Measurements from ENCODE around the gene HDAC2. TPM values are rescaled to one million over a fixed set of nuclear protein-coding genes. Genes with fewer than 3 reads are reported as not detected.

HDAC2 gene
- total RNA-seq, 1 experiment from 2014 or later = 206 TPM

GRCh38 chr6:113939825-113940224, 31.1 kb downstream of the HDAC2 start:
- ATAC-seq (no peak), DNase-seq (ENCODE audit: low read depth, low spot score) (no peak)
- CTCF ChIA-PET = no interaction called here
- BruUV-seq (replicated peaks) = no TSS peak
- TF ChIP-seq POLR2AphosphoS5 (IDR thresholded peaks at IDR 0.05; ENCODE audit: low read depth, low read length) = no peak
- TF ChIP-seq TCF7L2 (IDR thresholded peaks at IDR 0.05; ENCODE audit: low read depth, low read length) = no peak
- no peak for TF ChIP-seq CTCF (IDR thresholded peaks at IDR 0.05)
- TF ChIP-seq SIN3A (IDR thresholded peaks at IDR 0.05; ENCODE audit: borderline replicate concordance, insufficient read depth, low read depth, low read length) = no peak
- TF ChIP-seq, protein P1, sequence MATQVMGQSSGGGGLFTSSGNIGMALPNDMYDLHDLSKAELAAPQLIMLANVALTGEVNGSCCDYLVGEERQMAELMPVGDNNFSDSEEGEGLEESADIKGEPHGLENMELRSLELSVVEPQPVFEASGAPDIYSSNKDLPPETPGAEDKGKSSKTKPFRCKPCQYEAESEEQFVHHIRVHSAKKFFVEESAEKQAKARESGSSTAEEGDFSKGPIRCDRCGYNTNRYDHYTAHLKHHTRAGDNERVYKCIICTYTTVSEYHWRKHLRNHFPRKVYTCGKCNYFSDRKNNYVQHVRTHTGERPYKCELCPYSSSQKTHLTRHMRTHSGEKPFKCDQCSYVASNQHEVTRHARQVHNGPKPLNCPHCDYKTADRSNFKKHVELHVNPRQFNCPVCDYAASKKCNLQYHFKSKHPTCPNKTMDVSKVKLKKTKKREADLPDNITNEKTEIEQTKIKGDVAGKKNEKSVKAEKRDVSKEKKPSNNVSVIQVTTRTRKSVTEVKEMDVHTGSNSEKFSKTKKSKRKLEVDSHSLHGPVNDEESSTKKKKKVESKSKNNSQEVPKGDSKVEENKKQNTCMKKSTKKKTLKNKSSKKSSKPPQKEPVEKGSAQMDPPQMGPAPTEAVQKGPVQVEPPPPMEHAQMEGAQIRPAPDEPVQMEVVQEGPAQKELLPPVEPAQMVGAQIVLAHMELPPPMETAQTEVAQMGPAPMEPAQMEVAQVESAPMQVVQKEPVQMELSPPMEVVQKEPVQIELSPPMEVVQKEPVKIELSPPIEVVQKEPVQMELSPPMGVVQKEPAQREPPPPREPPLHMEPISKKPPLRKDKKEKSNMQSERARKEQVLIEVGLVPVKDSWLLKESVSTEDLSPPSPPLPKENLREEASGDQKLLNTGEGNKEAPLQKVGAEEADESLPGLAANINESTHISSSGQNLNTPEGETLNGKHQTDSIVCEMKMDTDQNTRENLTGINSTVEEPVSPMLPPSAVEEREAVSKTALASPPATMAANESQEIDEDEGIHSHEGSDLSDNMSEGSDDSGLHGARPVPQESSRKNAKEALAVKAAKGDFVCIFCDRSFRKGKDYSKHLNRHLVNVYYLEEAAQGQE (IDR thresholded peaks at IDR 0.05; ENCODE audit: insufficient read depth in 1 of 2, low read depth in 2 of 2, low read length in 1 of 2) = no peak
- H3K9me3 ChIP-seq (ENCODE audit: control insufficient read depth, insufficient read depth, low read depth, low read length) = no peaks in the 10 kb centered on the region
- H3K4me1 ChIP-seq (ENCODE audit: control insufficient read depth, insufficient read depth, low read length) = no peaks in the 10 kb centered on the region
- H3K27ac ChIP-seq (ENCODE audit: low read length) = no peak overlapping the region
- peaks cover 57% of the 10 kb centered on the region for H3K36me3 ChIP-seq (ENCODE audit: control insufficient read depth, insufficient read depth, low read length)
- H3K4me3 ChIP-seq (ENCODE audit: low read depth in 2 of 2, low read length in 2 of 2) = no peak overlapping the region
- in situ Hi-C loops (cut with HindIII; ENCODE audit: low pct_unique_long_range_greater_than_20kb, low sequenced_read_pairs) (no loop called here), intact Hi-C loops (cut with micrococcal nuclease; ENCODE audit: unreplicated experiment) (no loop called here)
- POLR2A ChIA-PET = no interaction called here
- H3K27me3 ChIP-seq (ENCODE audit: control insufficient read depth, insufficient read depth, low read length) = no peaks in the 10 kb centered on the region

DNA sequence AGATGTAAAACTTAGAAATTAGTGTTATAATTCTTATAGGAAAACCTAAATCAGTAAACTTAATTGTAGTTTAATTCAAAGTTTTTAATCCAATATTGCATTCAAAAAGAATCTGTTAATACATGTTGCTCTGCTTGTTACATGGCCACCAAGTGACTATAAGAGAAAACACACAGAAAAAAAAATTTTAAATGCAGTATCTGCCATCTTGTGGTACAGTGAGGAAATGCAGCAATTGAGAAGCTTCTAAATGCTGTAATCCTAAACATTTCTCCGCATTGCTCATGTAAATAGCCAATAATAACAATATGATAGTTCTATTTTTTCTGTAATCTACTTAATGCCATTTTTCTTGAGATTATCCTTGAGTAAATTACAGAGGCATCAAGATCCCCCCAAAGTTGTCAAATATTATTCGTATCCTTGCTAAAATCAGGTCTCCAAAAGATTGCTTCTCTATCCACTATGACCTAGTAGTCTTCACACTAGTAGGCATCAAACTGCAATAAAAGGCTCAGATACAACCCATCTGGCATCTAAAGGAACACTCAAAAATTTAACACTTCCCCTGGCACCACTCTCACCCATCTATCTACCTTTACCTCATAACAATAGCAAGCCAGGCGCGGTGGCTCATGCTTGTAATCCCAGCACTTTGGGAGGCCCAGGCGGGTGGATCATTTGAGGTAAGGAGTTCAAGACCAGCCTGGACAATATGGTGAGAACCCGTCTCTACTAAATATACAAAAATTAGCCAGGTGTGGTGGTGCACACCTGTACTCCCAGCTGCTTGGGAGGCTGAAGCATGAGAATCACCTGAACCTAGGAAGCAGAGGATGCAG, 34.6 kb downstream of the HDAC2 start:
- Histone ChIP-seq H3K27ac (ENCODE audit: low read length) (no peak overlapping the region), H3K36me3 (ENCODE audit: control insufficient read depth, insufficient read depth, low read length) (peaks cover 24% of the 10 kb centered on the region), H3K27me3 (ENCODE audit: control insufficient read depth, insufficient read depth, low read length) (no peaks in the 10 kb centered on the region), H3K4me3 (ENCODE audit: low read depth in 2 of 2, low read length in 2 of 2) (no peak overlapping the region), H3K4me1 (ENCODE audit: control insufficient read depth, insufficient read depth, low read length) (no peaks in the 10 kb centered on the region), H3K9me3 (ENCODE audit: control insufficient read depth, insufficient read depth, low read depth, low read length) (no peaks in the 10 kb centered on the region)
- DNase-seq (ENCODE audit: low read depth, low spot score) = peak; percentile 69
- in situ Hi-C loops (cut with HindIII; ENCODE audit: low pct_unique_long_range_greater_than_20kb, low sequenced_read_pairs) = no loop called here
- ATAC-seq = peak; percentile 88
- intact Hi-C loops (cut with micrococcal nuclease; ENCODE audit: unreplicated experiment) = no loop called here
- ChIA-PET POLR2A (no interaction called here), CTCF (interaction anchor here (0.5 to 0.6 kb wide), 2 partner anchors 24 to 57 kb away, joined by 4 to 11 read pairs; no protein-coding TSS in a partner anchor)
- BruUV-seq (replicated peaks) = no TSS peak
- no peak for TF ChIP-seq TCF7L2 (IDR thresholded peaks at IDR 0.05; ENCODE audit: low read depth, low read length)
- TF ChIP-seq SIN3A (IDR thresholded peaks at IDR 0.05; ENCODE audit: borderline replicate concordance, insufficient read depth, low read depth, low read length) = no peak
- peak; percentile 87 for TF ChIP-seq CTCF (IDR thresholded peaks at IDR 0.05)
- no peak for TF ChIP-seq POLR2AphosphoS5 (IDR thresholded peaks at IDR 0.05; ENCODE audit: low read depth, low read length)
- TF ChIP-seq, protein P1 (IDR thresholded peaks at IDR 0.05; ENCODE audit: insufficient read depth in 1 of 2, low read depth in 2 of 2, low read length in 1 of 2) = no peak
